GM23338 (cell line): ENCODE results near the gene MROH7. TPM values are rescaled to one million over a fixed set of nuclear protein-coding genes. Genes with fewer than 3 reads are reported as not detected.

Experiments
- ATAC-seq: fragments of 200-7000 bp; cut with Tn5 transposase; 3 replicates; pipeline ENCODE4 v1.9.1; 2020
- DNase-seq: peaks from one replicate; pipeline ENCODE4 v3.0.0-alpha.2; 2015; ENCODE audit warnings: low spot score
- H2AFZ ChIP-seq: fragments of 200-600 bp; sonication (generic); 2 replicates; pipeline ENCODE4 v1.8.0; 2016; ENCODE audit warnings: antibody characterized with exemption, mild to moderate bottlenecking, moderate library complexity
- H3F3A ChIP-seq: fragments of 200-600 bp; sonication (generic); replicated peaks from 2 replicates; pipeline ENCODE4 v1.8.0; 2017; ENCODE audit warnings: antibody characterized with exemption, mixed run types, low read depth
- H3K27ac ChIP-seq: fragments of 200-600 bp; sonication (generic); 2 replicates; pipeline ENCODE4 v1.6.1; 2016; ENCODE audit warnings: low read depth
- H3K27me3 ChIP-seq: fragments of 200-600 bp; sonication (generic); 2 replicates; pipeline ENCODE4 v1.8.0; 2016; ENCODE audit warnings: mild to moderate bottlenecking, mixed run types, moderate library complexity; ENCODE audit not compliant: insufficient read depth
- H3K36me3 ChIP-seq: fragments of 200-600 bp; sonication (generic); 2 replicates; pipeline ENCODE4 v1.8.0; 2016; ENCODE audit warnings: mild to moderate bottlenecking; ENCODE audit not compliant: insufficient read depth
- H3K4me1 ChIP-seq: fragments of 200-600 bp; sonication (generic); 2 replicates; pipeline ENCODE4 v1.8.0; 2016; ENCODE audit warnings: mild to moderate bottlenecking, moderate library complexity; ENCODE audit not compliant: insufficient read depth
- H3K4me2 ChIP-seq: fragments of 200-600 bp; sonication (generic); 2 replicates; pipeline ENCODE4 v1.7.1; 2017; ENCODE audit warnings: mixed run types
- H3K4me3 ChIP-seq: fragments of 200-600 bp; sonication (generic); 2 replicates; pipeline ENCODE4 v1.6.1; 2016; ENCODE audit warnings: mixed run types
- H3K79me2 ChIP-seq: fragments of 200-600 bp; sonication (generic); replicated peaks from 2 replicates; pipeline ENCODE4 v1.8.0; 2017; ENCODE audit warnings: mild to moderate bottlenecking; ENCODE audit not compliant: insufficient read depth
- H3K9me2 ChIP-seq: fragments of 200-600 bp; sonication (generic); 2 replicates; pipeline ENCODE4 v1.8.0; 2017; ENCODE audit not compliant: insufficient read depth
- H4K20me1 ChIP-seq: fragments of 200-600 bp; sonication (generic); replicated peaks from 2 replicates; pipeline ENCODE4 v1.8.0; 2017; ENCODE audit warnings: mild to moderate bottlenecking; ENCODE audit not compliant: insufficient read depth
- H3K27ac Mint-ChIP-seq: 2 replicates; pipeline ENCODE4 v1.8.0; 2020; ENCODE audit warnings: inconsistent platforms, mild to moderate bottlenecking, moderate library complexity, mixed read lengths
- H3K27me3 Mint-ChIP-seq: 3 replicates; pipeline ENCODE4 v1.8.0; 2022; ENCODE audit warnings: low read depth, mild to moderate bottlenecking, moderate library complexity, mixed read lengths, inconsistent platforms; ENCODE audit not compliant: insufficient read depth, poor library complexity
- H3K36me3 Mint-ChIP-seq: 3 replicates; pipeline ENCODE4 v1.8.0; 2021; ENCODE audit warnings: low read depth, mild to moderate bottlenecking, inconsistent platforms, moderate library complexity, mixed read lengths
- H3K4me1 Mint-ChIP-seq: 3 replicates; pipeline ENCODE4 v1.8.0; 2020; ENCODE audit warnings: mild to moderate bottlenecking, inconsistent platforms, mixed read lengths
- H3K4me3 Mint-ChIP-seq: 3 replicates; pipeline ENCODE4 v1.8.0; 2021; ENCODE audit warnings: moderate library complexity, mild to moderate bottlenecking, inconsistent platforms, mixed read lengths
- H3K9me3 Mint-ChIP-seq: 3 replicates; pipeline ENCODE4 v1.8.0; 2020; ENCODE audit warnings: moderate library complexity, mild to moderate bottlenecking, inconsistent platforms, mixed read lengths
- CREB1 ChIP-seq: fragments of 250-450 bp; sonication (Bioruptor Pico); IDR thresholded peaks from 2 replicates; pipeline ENCODE4 v1.5.0; 2020; ENCODE audit warnings: low read depth, mild to moderate bottlenecking, moderate library complexity
- EZH2 ChIP-seq: fragments of 200-600 bp; sonication (generic); IDR thresholded peaks from one replicate; pipeline ENCODE4 v1.8.0; 2017; ENCODE audit warnings: antibody characterized with exemption, mild to moderate bottlenecking, low read depth; ENCODE audit not compliant: unreplicated experiment
- EZH2phosphoT487 ChIP-seq: fragments of 200-600 bp; sonication (generic); IDR thresholded peaks from one replicate; pipeline ENCODE4 v1.8.1; 2018; ENCODE audit warnings: antibody characterized with exemption; ENCODE audit not compliant: unreplicated experiment
- JUNB ChIP-seq: IDR thresholded peaks from one replicate; pipeline ENCODE4 v1.6.1; 2016; ENCODE audit warnings: antibody characterized with exemption; ENCODE audit not compliant: unreplicated experiment
- NANOG ChIP-seq: IDR thresholded peaks from 2 replicates; pipeline ENCODE4 v1.6.1; 2016; ENCODE audit warnings: antibody characterized with exemption, borderline replicate concordance
- POLR2AphosphoS5 ChIP-seq: IDR thresholded peaks from 2 replicates; pipeline ENCODE4 v1.6.1; 2016; ENCODE audit warnings: antibody characterized with exemption, low read depth
- STAT1 ChIP-seq: IDR thresholded peaks from one replicate; pipeline ENCODE4 v1.6.1; 2016; ENCODE audit warnings: antibody characterized with exemption; ENCODE audit not compliant: unreplicated experiment
- ZNF114 ChIP-seq: fragments of 250-450 bp; sonication (Bioruptor Pico); IDR thresholded peaks from 2 replicates; pipeline ENCODE4 v1.5.0; 2020; ENCODE audit warnings: mild to moderate bottlenecking, moderate library complexity
- ZNF331 ChIP-seq: fragments of 250-450 bp; sonication (Bioruptor Pico); IDR thresholded peaks from 2 replicates; pipeline ENCODE4 v1.5.0; 2020; ENCODE audit warnings: low read depth, mild to moderate bottlenecking, moderate library complexity
- polyA plus RNA-seq: library from polyadenylated mRNA; unstranded; fragments of >200 nt; fragmentation: Nextera tagmentation; extraction: Ambion mirVana; gene quantifications from 2 replicates; pipeline ENCODE4 v1.2.1, GENCODE V29; 2016
- total RNA-seq: library from RNA; depleted of rRNA; stranded (reverse); fragments of >200 nt; shearing (Covaris generic); gene quantifications from 2 replicates; pipeline ENCODE4 v1.2.3, GENCODE V29; 2014
- TF ChIP-seq, protein P1 (sequence below): IDR thresholded peaks from 2 replicates; pipeline ENCODE4 v1.6.1; 2016; ENCODE audit warnings: antibody characterized with exemption
- TF ChIP-seq, protein P2 (sequence below): fragments of 250-450 bp; sonication (Bioruptor Pico); IDR thresholded peaks from 2 replicates; pipeline ENCODE4 v1.5.0; 2020; ENCODE audit warnings: mild to moderate bottlenecking, moderate library complexity
- TF ChIP-seq, protein P3 (sequence below): IDR thresholded peaks from one replicate; pipeline ENCODE4 v1.6.1; 2018; ENCODE audit warnings: antibody characterized with exemption; ENCODE audit not compliant: unreplicated experiment
- TF ChIP-seq, protein P4 (sequence below), 2 experiments: fragments of 200-600 bp in 1 of 2; sonication (generic) in 1 of 2; conservative IDR thresholded peaks; 2 replicates each; pipeline versions ENCODE4 v1.5.1 to v1.6.1; 2016 to 2017; ENCODE audit warnings: antibody characterized with exemption in 2 of 2, low read depth in 2 of 2, mild to moderate bottlenecking in 2 of 2, moderate library complexity in 1 of 2

Gene MROH7
- total and polyA plus RNA-seq, 2 experiments from 2014 or later: 0.17 TPM; not detected in 1

DNA sequence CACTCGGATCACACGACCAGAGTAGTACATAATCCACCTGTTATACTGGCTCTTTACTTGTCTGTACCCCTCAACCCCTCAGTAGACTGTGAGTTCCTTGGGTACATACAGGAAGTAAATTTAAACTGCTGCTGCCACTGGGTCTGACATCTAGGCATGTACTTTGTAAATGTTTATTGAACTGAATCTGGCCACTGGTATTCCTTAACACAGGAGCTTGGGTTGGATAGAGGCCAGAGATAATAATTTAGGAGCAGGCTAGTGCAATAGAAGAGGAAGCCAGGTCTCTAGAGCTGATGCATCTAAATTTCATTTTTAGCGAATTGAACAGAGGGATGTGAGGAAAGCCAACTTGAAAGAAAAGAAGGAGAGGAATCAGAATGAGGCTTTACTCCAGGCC lies 86.4 kb downstream of the MROH7 start:
- Histone ChIP-seq H3K4me2 (no peak overlapping the region), H3K79me2 (no peaks in the 10 kb centered on the region), H2AFZ (no peak overlapping the region), H3K27ac (no peak overlapping the region), H3K4me3 (no peak overlapping the region), H4K20me1 (no peaks in the 10 kb centered on the region; the same call in 1 of the 2 replicates), H3F3A (no peaks in the 10 kb centered on the region), H3K36me3 (peaks cover 28% of the 10 kb centered on the region), H3K4me1 (no peaks in the 10 kb centered on the region), H3K27me3 (no peaks in the 10 kb centered on the region), H3K9me2 (no peaks in the 10 kb centered on the region)
- DNase-seq (no peak), ATAC-seq (no peak)
- Mint-ChIP-seq H3K27ac (no peak overlapping the region), H3K9me3 (peaks cover 5% of the 10 kb centered on the region; the same call in 2 of the 3 replicates), H3K36me3 (peaks cover 69% of the 10 kb centered on the region), H3K4me3 (no peak overlapping the region), H3K27me3 (no peaks in the 10 kb centered on the region), H3K4me1 (no peaks in the 10 kb centered on the region)
- TF ChIP-seq STAT1 (no peak), CREB1 (CRISPR knock-in tag) (no peak), EZH2phosphoT487 (no peak), ZNF331 (no peak), POLR2AphosphoS5 (no peak), EZH2 (no peak), JUNB (no peak), NANOG (no peak), ZNF114 (CRISPR knock-in tag) (no peak)
- TF ChIP-seq, protein P1, sequence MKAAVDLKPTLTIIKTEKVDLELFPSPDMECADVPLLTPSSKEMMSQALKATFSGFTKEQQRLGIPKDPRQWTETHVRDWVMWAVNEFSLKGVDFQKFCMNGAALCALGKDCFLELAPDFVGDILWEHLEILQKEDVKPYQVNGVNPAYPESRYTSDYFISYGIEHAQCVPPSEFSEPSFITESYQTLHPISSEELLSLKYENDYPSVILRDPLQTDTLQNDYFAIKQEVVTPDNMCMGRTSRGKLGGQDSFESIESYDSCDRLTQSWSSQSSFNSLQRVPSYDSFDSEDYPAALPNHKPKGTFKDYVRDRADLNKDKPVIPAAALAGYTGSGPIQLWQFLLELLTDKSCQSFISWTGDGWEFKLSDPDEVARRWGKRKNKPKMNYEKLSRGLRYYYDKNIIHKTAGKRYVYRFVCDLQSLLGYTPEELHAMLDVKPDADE: no peak
- TF ChIP-seq, protein P2, sequence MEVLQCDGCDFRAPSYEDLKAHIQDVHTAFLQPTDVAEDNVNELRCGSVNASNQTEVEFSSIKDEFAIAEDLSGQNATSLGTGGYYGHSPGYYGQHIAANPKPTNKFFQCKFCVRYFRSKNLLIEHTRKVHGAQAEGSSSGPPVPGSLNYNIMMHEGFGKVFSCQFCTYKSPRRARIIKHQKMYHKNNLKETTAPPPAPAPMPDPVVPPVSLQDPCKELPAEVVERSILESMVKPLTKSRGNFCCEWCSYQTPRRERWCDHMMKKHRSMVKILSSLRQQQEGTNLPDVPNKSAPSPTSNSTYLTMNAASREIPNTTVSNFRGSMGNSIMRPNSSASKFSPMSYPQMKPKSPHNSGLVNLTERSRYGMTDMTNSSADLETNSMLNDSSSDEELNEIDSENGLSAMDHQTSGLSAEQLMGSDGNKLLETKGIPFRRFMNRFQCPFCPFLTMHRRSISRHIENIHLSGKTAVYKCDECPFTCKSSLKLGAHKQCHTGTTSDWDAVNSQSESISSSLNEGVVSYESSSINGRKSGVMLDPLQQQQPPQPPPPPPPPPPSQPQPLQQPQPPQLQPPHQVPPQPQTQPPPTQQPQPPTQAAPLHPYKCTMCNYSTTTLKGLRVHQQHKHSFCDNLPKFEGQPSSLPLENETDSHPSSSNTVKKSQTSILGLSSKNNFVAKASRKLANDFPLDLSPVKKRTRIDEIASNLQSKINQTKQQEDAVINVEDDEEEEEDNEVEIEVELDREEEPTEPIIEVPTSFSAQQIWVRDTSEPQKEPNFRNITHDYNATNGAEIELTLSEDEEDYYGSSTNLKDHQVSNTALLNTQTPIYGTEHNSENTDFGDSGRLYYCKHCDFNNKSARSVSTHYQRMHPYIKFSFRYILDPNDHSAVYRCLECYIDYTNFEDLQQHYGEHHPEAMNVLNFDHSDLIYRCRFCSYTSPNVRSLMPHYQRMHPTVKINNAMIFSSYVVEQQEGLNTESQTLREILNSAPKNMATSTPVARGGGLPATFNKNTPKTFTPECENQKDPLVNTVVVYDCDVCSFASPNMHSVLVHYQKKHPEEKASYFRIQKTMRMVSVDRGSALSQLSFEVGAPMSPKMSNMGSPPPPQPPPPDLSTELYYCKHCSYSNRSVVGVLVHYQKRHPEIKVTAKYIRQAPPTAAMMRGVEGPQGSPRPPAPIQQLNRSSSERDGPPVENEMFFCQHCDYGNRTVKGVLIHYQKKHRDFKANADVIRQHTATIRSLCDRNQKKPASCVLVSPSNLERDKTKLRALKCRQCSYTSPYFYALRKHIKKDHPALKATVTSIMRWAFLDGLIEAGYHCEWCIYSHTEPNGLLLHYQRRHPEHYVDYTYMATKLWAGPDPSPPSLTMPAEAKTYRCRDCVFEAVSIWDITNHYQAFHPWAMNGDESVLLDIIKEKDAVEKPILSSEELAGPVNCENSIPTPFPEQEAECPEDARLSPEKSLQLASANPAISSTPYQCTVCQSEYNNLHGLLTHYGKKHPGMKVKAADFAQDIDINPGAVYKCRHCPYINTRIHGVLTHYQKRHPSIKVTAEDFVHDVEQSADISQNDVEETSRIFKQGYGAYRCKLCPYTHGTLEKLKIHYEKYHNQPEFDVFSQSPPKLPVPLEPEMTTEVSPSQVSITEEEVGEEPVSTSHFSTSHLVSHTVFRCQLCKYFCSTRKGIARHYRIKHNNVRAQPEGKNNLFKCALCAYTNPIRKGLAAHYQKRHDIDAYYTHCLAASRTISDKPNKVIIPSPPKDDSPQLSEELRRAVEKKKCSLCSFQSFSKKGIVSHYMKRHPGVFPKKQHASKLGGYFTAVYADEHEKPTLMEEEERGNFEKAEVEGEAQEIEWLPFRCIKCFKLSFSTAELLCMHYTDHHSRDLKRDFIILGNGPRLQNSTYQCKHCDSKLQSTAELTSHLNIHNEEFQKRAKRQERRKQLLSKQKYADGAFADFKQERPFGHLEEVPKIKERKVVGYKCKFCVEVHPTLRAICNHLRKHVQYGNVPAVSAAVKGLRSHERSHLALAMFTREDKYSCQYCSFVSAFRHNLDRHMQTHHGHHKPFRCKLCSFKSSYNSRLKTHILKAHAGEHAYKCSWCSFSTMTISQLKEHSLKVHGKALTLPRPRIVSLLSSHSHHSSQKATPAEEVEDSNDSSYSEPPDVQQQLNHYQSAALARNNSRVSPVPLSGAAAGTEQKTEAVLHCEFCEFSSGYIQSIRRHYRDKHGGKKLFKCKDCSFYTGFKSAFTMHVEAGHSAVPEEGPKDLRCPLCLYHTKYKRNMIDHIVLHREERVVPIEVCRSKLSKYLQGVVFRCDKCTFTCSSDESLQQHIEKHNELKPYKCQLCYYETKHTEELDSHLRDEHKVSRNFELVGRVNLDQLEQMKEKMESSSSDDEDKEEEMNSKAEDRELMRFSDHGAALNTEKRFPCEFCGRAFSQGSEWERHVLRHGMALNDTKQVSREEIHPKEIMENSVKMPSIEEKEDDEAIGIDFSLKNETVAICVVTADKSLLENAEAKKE: no peak
- TF ChIP-seq, protein P3, sequence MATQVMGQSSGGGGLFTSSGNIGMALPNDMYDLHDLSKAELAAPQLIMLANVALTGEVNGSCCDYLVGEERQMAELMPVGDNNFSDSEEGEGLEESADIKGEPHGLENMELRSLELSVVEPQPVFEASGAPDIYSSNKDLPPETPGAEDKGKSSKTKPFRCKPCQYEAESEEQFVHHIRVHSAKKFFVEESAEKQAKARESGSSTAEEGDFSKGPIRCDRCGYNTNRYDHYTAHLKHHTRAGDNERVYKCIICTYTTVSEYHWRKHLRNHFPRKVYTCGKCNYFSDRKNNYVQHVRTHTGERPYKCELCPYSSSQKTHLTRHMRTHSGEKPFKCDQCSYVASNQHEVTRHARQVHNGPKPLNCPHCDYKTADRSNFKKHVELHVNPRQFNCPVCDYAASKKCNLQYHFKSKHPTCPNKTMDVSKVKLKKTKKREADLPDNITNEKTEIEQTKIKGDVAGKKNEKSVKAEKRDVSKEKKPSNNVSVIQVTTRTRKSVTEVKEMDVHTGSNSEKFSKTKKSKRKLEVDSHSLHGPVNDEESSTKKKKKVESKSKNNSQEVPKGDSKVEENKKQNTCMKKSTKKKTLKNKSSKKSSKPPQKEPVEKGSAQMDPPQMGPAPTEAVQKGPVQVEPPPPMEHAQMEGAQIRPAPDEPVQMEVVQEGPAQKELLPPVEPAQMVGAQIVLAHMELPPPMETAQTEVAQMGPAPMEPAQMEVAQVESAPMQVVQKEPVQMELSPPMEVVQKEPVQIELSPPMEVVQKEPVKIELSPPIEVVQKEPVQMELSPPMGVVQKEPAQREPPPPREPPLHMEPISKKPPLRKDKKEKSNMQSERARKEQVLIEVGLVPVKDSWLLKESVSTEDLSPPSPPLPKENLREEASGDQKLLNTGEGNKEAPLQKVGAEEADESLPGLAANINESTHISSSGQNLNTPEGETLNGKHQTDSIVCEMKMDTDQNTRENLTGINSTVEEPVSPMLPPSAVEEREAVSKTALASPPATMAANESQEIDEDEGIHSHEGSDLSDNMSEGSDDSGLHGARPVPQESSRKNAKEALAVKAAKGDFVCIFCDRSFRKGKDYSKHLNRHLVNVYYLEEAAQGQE: no peak
- TF ChIP-seq, protein P4, sequence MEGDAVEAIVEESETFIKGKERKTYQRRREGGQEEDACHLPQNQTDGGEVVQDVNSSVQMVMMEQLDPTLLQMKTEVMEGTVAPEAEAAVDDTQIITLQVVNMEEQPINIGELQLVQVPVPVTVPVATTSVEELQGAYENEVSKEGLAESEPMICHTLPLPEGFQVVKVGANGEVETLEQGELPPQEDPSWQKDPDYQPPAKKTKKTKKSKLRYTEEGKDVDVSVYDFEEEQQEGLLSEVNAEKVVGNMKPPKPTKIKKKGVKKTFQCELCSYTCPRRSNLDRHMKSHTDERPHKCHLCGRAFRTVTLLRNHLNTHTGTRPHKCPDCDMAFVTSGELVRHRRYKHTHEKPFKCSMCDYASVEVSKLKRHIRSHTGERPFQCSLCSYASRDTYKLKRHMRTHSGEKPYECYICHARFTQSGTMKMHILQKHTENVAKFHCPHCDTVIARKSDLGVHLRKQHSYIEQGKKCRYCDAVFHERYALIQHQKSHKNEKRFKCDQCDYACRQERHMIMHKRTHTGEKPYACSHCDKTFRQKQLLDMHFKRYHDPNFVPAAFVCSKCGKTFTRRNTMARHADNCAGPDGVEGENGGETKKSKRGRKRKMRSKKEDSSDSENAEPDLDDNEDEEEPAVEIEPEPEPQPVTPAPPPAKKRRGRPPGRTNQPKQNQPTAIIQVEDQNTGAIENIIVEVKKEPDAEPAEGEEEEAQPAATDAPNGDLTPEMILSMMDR (conservative IDR thresholded peaks at IDR 0.05; ENCODE audit: low read depth in 2 of 2): no peak
